SK-N-SH (cell line): ENCODE measurements around the gene PHOX2A. TPM values are rescaled to one million over a fixed set of nuclear protein-coding genes. Genes with fewer than 3 reads are reported as not detected.

ENCODE experiments used
- CTCF ChIA-PET: fragments of 300-600, 350-600 bp; formaldehyde crosslinking; extraction: SDS; loops from one replicate; lab custom pipeline; 2021; lab: Yijun Ruan, JAX
- POLR2A ChIA-PET: fragments of 350-600 bp; sonication (Branson Sonifier 250); formaldehyde crosslinking; extraction: SDS; loops from one replicate; lab custom pipeline; 2020; ENCODE audit warnings: antibody characterized with exemption, inconsistent platforms; lab: Yijun Ruan, JAX
- DNase-seq: peaks from one replicate; pipeline ENCODE4 v3.0.0; 2012
- H2AFZ ChIP-seq: fragments of 200-600 bp; sonication (generic); 2 replicates; pipeline ENCODE4 v1.8.1; 2016; ENCODE audit warnings: antibody characterized with exemption, mild to moderate bottlenecking, low read depth
- H3F3A ChIP-seq: fragments of 200-600 bp; sonication (generic); replicated peaks from 2 replicates; pipeline ENCODE3; 2016; ENCODE audit warnings: antibody characterized with exemption, mild to moderate bottlenecking; ENCODE audit not compliant: insufficient read depth
- H3K27ac ChIP-seq, 2 experiments: fragments of 200-500 bp in 1 of 2; fragments of 200-600 bp in 1 of 2; sonication (Bioruptor generic) in 1 of 2; sonication (generic), shearing (Covaris generic) in 1 of 2; 2 replicates each; pipeline versions ENCODE4 v1.5.1 to v1.6.1; 2014 to 2016; ENCODE audit warnings: low read depth in 2 of 2, inconsistent platforms in 1 of 2, low read length in 1 of 2, mild to moderate bottlenecking in 1 of 2, mixed read lengths in 1 of 2
- H3K27me3 ChIP-seq: fragments of 200-600 bp; sonication (generic), shearing (Covaris generic); 2 replicates; pipeline ENCODE4 v1.6.1; 2016; ENCODE audit warnings: mixed run types; ENCODE audit not compliant: insufficient read depth
- H3K36me3 ChIP-seq, 2 experiments: fragments of 200-500 bp in 1 of 2; fragments of 200-600 bp in 1 of 2; sonication (Bioruptor generic) in 1 of 2; sonication (generic) in 1 of 2; replicated peaks in 1 of 2; 2 replicates each; pipeline versions ENCODE3 to v1.5.1; 2014 to 2016; ENCODE audit warnings: low read length in 1 of 2, mild to moderate bottlenecking in 1 of 2; ENCODE audit not compliant: insufficient read depth in 2 of 2, control insufficient read depth in 1 of 2
- H3K4me1 ChIP-seq, 2 experiments: fragments of 200-500 bp in 1 of 2; fragments of 200-600 bp in 1 of 2; sonication (Bioruptor generic) in 1 of 2; sonication (generic), shearing (Covaris generic) in 1 of 2; 2 replicates each; pipeline versions ENCODE4 v1.5.1 to v1.6.1; 2014 to 2016; ENCODE audit warnings: low read depth in 1 of 2, low read length in 1 of 2, mixed run types in 1 of 2; ENCODE audit not compliant: insufficient read depth in 2 of 2, control insufficient read depth in 1 of 2
- H3K4me2 ChIP-seq: fragments of 200-600 bp; sonication (generic), shearing (Covaris generic); 2 replicates; pipeline ENCODE4 v1.6.1; 2017; ENCODE audit warnings: mixed run types
- H3K4me3 ChIP-seq, 2 experiments: fragments of 200-500 bp in 1 of 2; fragments of 200-600 bp in 1 of 2; sonication (Bioruptor generic) in 1 of 2; sonication (generic), shearing (Covaris generic) in 1 of 2; 2 replicates each; pipeline versions ENCODE4 v1.5.1 to v1.8.1; 2014 to 2016; ENCODE audit warnings: low read depth in 2 of 2, inconsistent platforms in 1 of 2, low read length in 1 of 2, mild to moderate bottlenecking in 1 of 2, mixed read lengths in 1 of 2, moderate library complexity in 1 of 2
- H3K79me2 ChIP-seq: fragments of 200-600 bp; sonication (generic); 2 replicates; pipeline ENCODE4 v1.8.1; 2017; ENCODE audit warnings: mild to moderate bottlenecking; ENCODE audit not compliant: insufficient read depth
- H3K9ac ChIP-seq: fragments of 200-600 bp; sonication (generic); 2 replicates; pipeline ENCODE4 v1.6.1; 2017; ENCODE audit warnings: mixed run types
- H3K9me2 ChIP-seq: fragments of 200-600 bp; sonication (generic); 2 replicates; pipeline ENCODE4 v1.6.1; 2017; ENCODE audit warnings: mixed run types
- H3K9me3 ChIP-seq: fragments of 200-600 bp; sonication (generic); 2 replicates; pipeline ENCODE4 v1.6.1; 2017; ENCODE audit warnings: mixed run types, mild to moderate bottlenecking, moderate library complexity
- H4K20me1 ChIP-seq: fragments of 200-600 bp; sonication (generic); 2 replicates; pipeline ENCODE4 v1.6.1; 2017; ENCODE audit warnings: mild to moderate bottlenecking, mixed run types; ENCODE audit not compliant: insufficient read depth
- EP300 ChIP-seq, 2 experiments: IDR thresholded peaks; 2 replicates each; pipeline versions ENCODE4 v1.4.0 to v1.6.1; 2012; ENCODE audit warnings: borderline replicate concordance in 1 of 2, low read depth in 1 of 2, low read length in 1 of 2
- EZH2phosphoT487 ChIP-seq: fragments of 200-600 bp; sonication (generic); IDR thresholded peaks from 2 replicates; pipeline ENCODE4 v1.6.1; 2017; ENCODE audit warnings: low read depth, mixed run types, mild to moderate bottlenecking, antibody characterized with exemption, moderate library complexity, borderline replicate concordance
- FOSL2 ChIP-seq: IDR thresholded peaks from 2 replicates; pipeline ENCODE4 v1.4.0; 2012; ENCODE audit warnings: low read depth, mild to moderate bottlenecking, moderate library complexity, borderline replicate concordance
- GATA2 ChIP-seq: sonication (generic); formaldehyde crosslinking; IDR thresholded peaks from 2 replicates; pipeline ENCODE4 v1.5.0; 2020; ENCODE audit warnings: mild to moderate bottlenecking, missing genetic modification reagents
- JUND ChIP-seq: IDR thresholded peaks from 2 replicates; pipeline ENCODE4 v1.4.0; 2012
- MEF2A ChIP-seq: IDR thresholded peaks from 2 replicates; pipeline ENCODE4 v1.4.0; 2012; ENCODE audit warnings: low read depth, borderline replicate concordance
- MXI1 ChIP-seq: IDR thresholded peaks from 2 replicates; pipeline ENCODE4 v1.6.1; 2012; ENCODE audit warnings: mild to moderate bottlenecking, low read depth, low read length, improper control_type of control experiment
- NFIC ChIP-seq: IDR thresholded peaks from 2 replicates; pipeline ENCODE4 v1.4.0; 2012; ENCODE audit warnings: borderline replicate concordance
- POLR2AphosphoS5 ChIP-seq: IDR thresholded peaks from 2 replicates; pipeline ENCODE4 v1.6.1; 2012; ENCODE audit warnings: low read depth, low read length
- RAD21 ChIP-seq: IDR thresholded peaks from 2 replicates; pipeline ENCODE4 v1.6.1; 2012; ENCODE audit warnings: mild to moderate bottlenecking, low read length
- REST ChIP-seq: IDR thresholded peaks from 2 replicates; pipeline ENCODE4 v1.6.1; 2012; ENCODE audit warnings: mild to moderate bottlenecking, low read depth, low read length, moderate library complexity
- TCF12 ChIP-seq: IDR thresholded peaks from 2 replicates; pipeline ENCODE4 v1.4.0; 2012
- TEAD4 ChIP-seq: IDR thresholded peaks from 2 replicates; pipeline ENCODE4 v1.4.0; 2012; ENCODE audit warnings: mild to moderate bottlenecking, borderline replicate concordance; ENCODE audit not compliant: insufficient read depth
- USF1 ChIP-seq: IDR thresholded peaks from 2 replicates; pipeline ENCODE4 v1.4.0; 2012; ENCODE audit warnings: low read depth, borderline replicate concordance
- USF2 ChIP-seq: fragments of 150-350 bp; IDR thresholded peaks from 2 replicates; pipeline ENCODE4 v1.6.1; 2017; ENCODE audit warnings: antibody characterized with exemption, low read length, low read depth, borderline replicate concordance
- YY1 ChIP-seq: IDR thresholded peaks from 2 replicates; pipeline ENCODE4 v1.4.0; 2012; ENCODE audit warnings: low read depth, mild to moderate bottlenecking
- WGBS: methylation state at CpG from one replicate; pipeline ENCODE4 v1.1.6; 2017; ENCODE audit warnings: low lambda C conversion rate; 5-methylcytosine and 5-hydroxymethylcytosine counted together
- polyA plus RNA-seq, 3 experiments: library from polyadenylated mRNA; depleted of rRNA; stranded (reverse); fragments of >200 nt; gene quantifications; 2 replicates each; pipeline ENCODE4 v1.2.3, GENCODE V29; 2012

Gene PHOX2A
- polyA plus RNA-seq, 1 of the 3 experiments (the other 2 are of a cell fraction): 75.6 TPM

GRCh38 chr11:72280726-72281315 lies 36.8 kb upstream of the PHOX2A start:
- TF ChIP-seq TCF12: no peak
- no peak for TF ChIP-seq YY1
- TF ChIP-seq NFIC: no peak
- no peak for TF ChIP-seq USF2
- no peak for TF ChIP-seq REST
- no peak for TF ChIP-seq TEAD4
- no peak for TF ChIP-seq FOSL2
- no peak for TF ChIP-seq MXI1
- TF ChIP-seq USF1: no peak
- no peak for TF ChIP-seq JUND
- no peak for TF ChIP-seq EZH2phosphoT487
- TF ChIP-seq EP300 (IDR thresholded peaks at IDR 0.05; ENCODE audit: borderline replicate concordance in 1 of 2, low read depth in 1 of 2, low read length in 1 of 2): no peak
- no peak for TF ChIP-seq MEF2A
- TF ChIP-seq RAD21: no peak
- TF ChIP-seq GATA2 (CRISPR knock-in tag): no peak
- no peak for TF ChIP-seq POLR2AphosphoS5
- Histone ChIP-seq H2AFZ (no peak overlapping the region), H3K4me1 (peaks cover 0 to 9% of the 10 kb centered on the region in 2 experiments; a peak in 1 of 4 replicates), H3K9me2 (no peaks in the 10 kb centered on the region), H3K36me3 (no peaks in the 10 kb centered on the region), H4K20me1 (no peaks in the 10 kb centered on the region), H3K9me3 (peaks cover 3% of the 10 kb centered on the region; the same call in 1 of the 2 replicates), H3F3A (peaks cover 16% of the 10 kb centered on the region), H3K79me2 (no peaks in the 10 kb centered on the region), H3K4me3 (no peak overlapping the region), H3K27me3 (no peaks in the 10 kb centered on the region), H3K27ac (no peak overlapping the region), H3K4me2 (no peak overlapping the region), H3K9ac (no peak overlapping the region)
- ChIA-PET CTCF (no interaction called here), POLR2A (no interaction called here)
- DNase-seq: no peak
- 95% methylated on average over 24 of the region's 24 CpGs for WGBS
